ENCODE measurements around the gene ZC3H18. TPM values are rescaled to one million over a fixed set of nuclear protein-coding genes. Genes with fewer than 3 reads are reported as not detected.

Gene ZC3H18
- polyA plus RNA-seq, 3 donors: 5.5 to 36.4 (median 6.8) TPM

GRCh38 chr16:88535857-88536222 is 34.4 kb upstream of the ZC3H18 start:
- Mint-ChIP-seq H3K36me3 (no peaks in the 10 kb centered on the region), H3K4me1 (peaks cover 10% of the 10 kb centered on the region), H3K27me3 (ENCODE audit: low read depth in 3 of 3) (peaks cover 17 to 28% (median 28%) of the 10 kb centered on the region in 3 donors), H3K9me3 (no peaks in the 10 kb centered on the region), H3K4me3 (no peak overlapping the region), H3K27ac (peak overlapping the region in 3 of 7 donors; percentile 30 to 37 (median 31))
- no peak for TF ChIP-seq CTCF (IDR thresholded peaks at IDR 0.05)
- Histone ChIP-seq H3K9me3 (replicated peaks in 1 of 2; ENCODE audit: control insufficient read depth in 1 of 2, insufficient read depth in 1 of 2, low read length in 2 of 2) (no peaks in the 10 kb centered on the region), H3K27me3 (ENCODE audit: control insufficient read depth in 2 of 2, insufficient read depth in 2 of 2, low read length in 2 of 2) (peaks cover 0 to 14% of the 10 kb centered on the region in 2 donors), H3K4me2 (replicated peaks; ENCODE audit: extremely low read depth, low read length, poor library complexity, severe bottlenecking) (no peak overlapping the region), H3K79me2 (ENCODE audit: insufficient read depth, low read length) (peaks cover 3% of the 10 kb centered on the region), H2AFZ (ENCODE audit: insufficient read depth, low read depth, low read length, poor library complexity, severe bottlenecking) (no peak overlapping the region), H3K36me3 (replicated peaks in 1 of 2; ENCODE audit: control insufficient read depth in 1 of 2, insufficient read depth in 2 of 2, low read length in 2 of 2) (no peaks in the 10 kb centered on the region), H3K4me3 (replicated peaks in 1 of 3; ENCODE audit: low read depth in 2 of 3, low read length in 3 of 3) (no peak overlapping the region), H3K4me1 (ENCODE audit: control insufficient read depth in 1 of 2, insufficient read depth in 2 of 2, low read length in 2 of 2) (peaks cover 9 to 10% of the 10 kb centered on the region in 2 donors), H3K9ac (ENCODE audit: insufficient read depth, low read length, poor library complexity, severe bottlenecking) (no peak overlapping the region), H3K27ac (ENCODE audit: low read depth in 1 of 2, low read length in 2 of 2) (no peak overlapping the region), H4K20me1 (ENCODE audit: insufficient read depth, low read length) (peaks cover 5% of the 10 kb centered on the region)
- DNase-seq: no peak
- WGBS (ENCODE audit: insufficient coverage): 100% methylated on average over 6 of the region's 9 CpGs
- intact Hi-C loops (cut with micrococcal nuclease): loop anchor here in 1 of 2 donors (2.0 kb wide), 1 partner anchor 83 kb away; the partner anchor contains the start of gene ZFPM1

GRCh38 chr16:88536510-88536909 is 33.7 kb upstream of the ZC3H18 start:
- peak overlapping the region in 1 of 7 donors; percentile 30 for H3K27ac Mint-ChIP-seq
- WGBS (ENCODE audit: insufficient coverage): 98% methylated on average over 10 of the region's 11 CpGs

More at GRCh38 chr16:88536510-88536909, 33.7 kb upstream of the ZC3H18 start:
- Mint-ChIP-seq H3K4me3 (no peak overlapping the region), H3K9me3 (peaks cover 0 to under 1% (median 0%) of the 10 kb centered on the region in 7 donors), H3K36me3 (no peaks in the 10 kb centered on the region), H3K4me1 (peaks cover 10% of the 10 kb centered on the region), H3K27me3 (ENCODE audit: low read depth in 3 of 3) (peaks cover 18 to 31% (median 26%) of the 10 kb centered on the region in 3 donors)
- Histone ChIP-seq H3K79me2 (ENCODE audit: insufficient read depth, low read length) (peaks cover 3% of the 10 kb centered on the region), H3K9me3 (replicated peaks in 1 of 2; ENCODE audit: control insufficient read depth in 1 of 2, insufficient read depth in 1 of 2, low read length in 2 of 2) (no peaks in the 10 kb centered on the region), H2AFZ (ENCODE audit: insufficient read depth, low read depth, low read length, poor library complexity, severe bottlenecking) (no peak overlapping the region), H3K9ac (ENCODE audit: insufficient read depth, low read length, poor library complexity, severe bottlenecking) (no peak overlapping the region), H3K27me3 (ENCODE audit: control insufficient read depth in 2 of 2, insufficient read depth in 2 of 2, low read length in 2 of 2) (peaks cover 0 to 16% of the 10 kb centered on the region in 2 donors), H3K27ac (ENCODE audit: low read depth in 1 of 2, low read length in 2 of 2) (no peak overlapping the region), H3K4me1 (ENCODE audit: control insufficient read depth in 1 of 2, insufficient read depth in 2 of 2, low read length in 2 of 2) (peaks cover 9 to 10% of the 10 kb centered on the region in 2 donors), H4K20me1 (ENCODE audit: insufficient read depth, low read length) (peaks cover 5% of the 10 kb centered on the region), H3K36me3 (replicated peaks in 1 of 2; ENCODE audit: control insufficient read depth in 1 of 2, insufficient read depth in 2 of 2, low read length in 2 of 2) (no peaks in the 10 kb centered on the region), H3K4me2 (replicated peaks; ENCODE audit: extremely low read depth, low read length, poor library complexity, severe bottlenecking) (no peak overlapping the region), H3K4me3 (replicated peaks in 1 of 3; ENCODE audit: low read depth in 2 of 3, low read length in 3 of 3) (no peak overlapping the region)
- TF ChIP-seq CTCF (IDR thresholded peaks at IDR 0.05): no peak
- intact Hi-C loops (cut with micrococcal nuclease): no loop called here
- DNase-seq: no peak

All from CD14-positive monocyte (primary cell).